GM12878 (cell line): ENCODE measurements around the gene ANKS1A. TPM values are rescaled to one million over a fixed set of nuclear protein-coding genes. Genes with fewer than 3 reads are reported as not detected.

ENCODE experiments used
- ATAC-seq: fragments of 200-7000 bp; cut with Tn5 transposase; 3 replicates; pipeline ENCODE4 v1.9.1; 2020; ENCODE audit warnings: mild to moderate bottlenecking, moderate library complexity
- BruUV-seq: library from RNA; stranded (reverse); fragments of 400-500 nt; replicated peaks from 2 replicates; lab custom pipeline; 2021; lab: Mats Ljungman, UMichigan
- CTCF ChIA-PET: fragments of 300-600 bp; sonication (Branson Sonifier 250); formaldehyde crosslinking; extraction: SDS; loops from one replicate; lab custom pipeline; 2021; ENCODE audit warnings: inconsistent platforms; lab: Yijun Ruan, JAX
- POLR2A ChIA-PET: fragments of 350-600 bp; formaldehyde crosslinking; extraction: SDS; loops from one replicate; lab custom pipeline; 2021; ENCODE audit warnings: inconsistent platforms; lab: Charles Lee
- RAD21 ChIA-PET: fragments of 300-600 bp; sonication (Branson Sonifier 250); formaldehyde crosslinking; loops from one replicate; lab custom pipeline; 2023; ENCODE audit warnings: antibody characterized with exemption; ENCODE audit not compliant: unreplicated experiment; lab: Charles Lee
- SMC1A ChIA-PET: fragments of 300-600 bp; sonication (Branson Sonifier 250); formaldehyde crosslinking; loops from one replicate; lab custom pipeline; 2023; ENCODE audit not compliant: unreplicated experiment, uncharacterized antibody; lab: Charles Lee
- DNase-seq: peaks from one replicate; pipeline ENCODE4 v3.0.0-alpha.2; 2011; ENCODE audit warnings: low read depth, low spot score
- FAIRE-seq: peaks from 3 replicates; lab custom pipeline; 2011; peaks lifted over from hg19 to GRCh38; lab: Jason Lieb, UNC
- H2AFZ ChIP-seq: 2 replicates; pipeline ENCODE4 v1.6.0; 2011; ENCODE audit warnings: low read depth, low read length, control low read depth; ENCODE audit not compliant: control insufficient read depth
- H3K27ac ChIP-seq: 2 replicates; pipeline ENCODE4 v1.5.1; 2011; ENCODE audit warnings: control low read depth; ENCODE audit not compliant: control insufficient read depth, insufficient read depth
- H3K27me3 ChIP-seq, 2 experiments: replicated peaks in 1 of 2; 2 replicates each; pipeline versions ENCODE4 v1.6.0 to v1.6.1; 2011; ENCODE audit warnings: low read length in 1 of 2; ENCODE audit not compliant: control insufficient read depth in 2 of 2, insufficient read depth in 2 of 2
- H3K36me3 ChIP-seq, 2 experiments: 2 replicates each; pipeline ENCODE4 v1.5.1; 2011; ENCODE audit warnings: low read length in 1 of 2; ENCODE audit not compliant: control insufficient read depth in 2 of 2, insufficient read depth in 2 of 2
- H3K4me1 ChIP-seq: 2 replicates; pipeline ENCODE4 v1.6.1; 2011; ENCODE audit warnings: mild to moderate bottlenecking, low read length, moderate library complexity, mixed read lengths; ENCODE audit not compliant: control insufficient read depth, insufficient read depth
- H3K4me2 ChIP-seq: 2 replicates; pipeline ENCODE4 v1.6.0; 2011; ENCODE audit warnings: control low read depth; ENCODE audit not compliant: control insufficient read depth, insufficient read depth
- H3K4me3 ChIP-seq: fragments of 200-600 bp; sonication (generic); 2 replicates; pipeline ENCODE4 v1.5.1; 2016
- H3K79me2 ChIP-seq: 2 replicates; pipeline ENCODE4 v1.6.0; 2011; ENCODE audit warnings: low read length; ENCODE audit not compliant: control insufficient read depth, insufficient read depth
- H3K9ac ChIP-seq: 2 replicates; pipeline ENCODE4 v1.8.0; 2011; ENCODE audit warnings: low read length, control low read depth, mixed read lengths; ENCODE audit not compliant: control insufficient read depth, insufficient read depth
- H3K9me3 ChIP-seq: replicated peaks from 3 replicates; pipeline ENCODE4 v1.5.1; 2011; ENCODE audit warnings: mild to moderate bottlenecking, low read length; ENCODE audit not compliant: control insufficient read depth, insufficient read depth
- H4K20me1 ChIP-seq: 2 replicates; pipeline ENCODE4 v1.6.0; 2011; ENCODE audit not compliant: control insufficient read depth, insufficient read depth
- ASH2L ChIP-seq: fragments of 300-600, 200-600 bp; sonication (generic); IDR thresholded peaks from 2 replicates; pipeline ENCODE4 v1.6.1; 2017; ENCODE audit warnings: low read depth, mild to moderate bottlenecking, borderline replicate concordance
- BCL11A ChIP-seq: IDR thresholded peaks from 2 replicates; pipeline ENCODE4 v1.6.1; 2011; ENCODE audit warnings: low read depth, low read length
- CBFB ChIP-seq: IDR thresholded peaks from 2 replicates; pipeline ENCODE4 v1.6.1; 2016; ENCODE audit warnings: antibody characterized with exemption, low read depth
- CBX5 ChIP-seq: sonication (generic); IDR thresholded peaks from 2 replicates; pipeline ENCODE4 v1.6.1; 2016; ENCODE audit warnings: low read depth, moderate library complexity, mild to moderate bottlenecking, inconsistent platforms
- EP300 ChIP-seq, 2 experiments: fragments of 150-350 bp in 1 of 2; IDR thresholded peaks; 2 replicates each; pipeline ENCODE4 v1.6.1; 2011 to 2012; ENCODE audit warnings: low read depth in 2 of 2, low read length in 2 of 2, borderline replicate concordance in 1 of 2, improper control_type of control experiment in 1 of 2, inconsistent platforms in 1 of 2; ENCODE audit not compliant: control insufficient read depth in 1 of 2
- IRF4 ChIP-seq: IDR thresholded peaks from 2 replicates; pipeline ENCODE4 v1.6.1; 2011; ENCODE audit warnings: low read depth, low read length
- SREBF2 ChIP-seq: IDR thresholded peaks from 2 replicates; pipeline ENCODE4 v1.6.1; 2012; ENCODE audit warnings: mild to moderate bottlenecking, low read length
- TCF12 ChIP-seq: IDR thresholded peaks from 2 replicates; pipeline ENCODE4 v1.6.1; 2011; ENCODE audit warnings: low read depth, mild to moderate bottlenecking, low read length
- TCF3 ChIP-seq: IDR thresholded peaks from 2 replicates; pipeline ENCODE4 v1.6.1; 2012; ENCODE audit warnings: low read depth, mild to moderate bottlenecking, low read length, borderline replicate concordance; ENCODE audit not compliant: insufficient read depth
- YY1 ChIP-seq: IDR thresholded peaks from 2 replicates; pipeline ENCODE4 v1.6.1; 2011; ENCODE audit warnings: low read depth, mild to moderate bottlenecking, low read length
- WGBS: methylation state at CpG from one replicate; pipeline ENCODE4 v1.1.6; 2016; ENCODE audit warnings: low lambda C conversion rate; ENCODE audit not compliant: insufficient replicate concordance, insufficient coverage; ENCODE audit errors: missing lambda C conversion rate; 5-methylcytosine and 5-hydroxymethylcytosine counted together
- in situ Hi-C: fragments of 300-500 bp; cut with MboI; formaldehyde crosslinking; loops from 9 replicates; pipeline ENCODE4 v1.14.3; 2018; ENCODE audit warnings: mixed read lengths
- intact Hi-C: fragments of 100-400 bp; cut with micrococcal nuclease; formaldehyde crosslinking; loops from one replicate; pipeline ENCODE4 v1.14.2; 2022; ENCODE audit not compliant: unreplicated experiment
- polyA plus RNA-seq, 11 experiments: library from polyadenylated mRNA; depleted of rRNA in 4 of 11; unstranded in 6 of 11; stranded (reverse) in 5 of 11; fragments of >200 nt; fragmentation: Nextera tagmentation in 4 of 11; fragmentation: Illumina TruSeq in 1 of 11; extraction: Ambion mirVana in 4 of 11; extraction: Trizol in 1 of 11; gene quantifications; 1 replicate in 1 of 11; 2 replicates in 10 of 11; pipeline versions ENCODE4 v1.2.1 to v1.2.3, GENCODE V29; 2011 to 2016; ENCODE audit warnings: inconsistent platforms in 2 of 11, missing spikeins in 2 of 11, low read depth in 1 of 11
- total RNA-seq, 4 experiments: library from RNA; depleted of rRNA in 3 of 4; stranded (reverse); fragments of >200 nt in 3 of 4; fragmentation: Illumina TruSeq in 1 of 4; extraction: Trizol in 1 of 4; gene quantifications; 2 replicates each; pipeline versions ENCODE4 v1.2.1 to v1.2.3, GENCODE V29; 2013 to 2021
- TF ChIP-seq, protein P1 (sequence below): fragments of 450-650 bp; IDR thresholded peaks from 2 replicates; pipeline ENCODE4 v1.6.1; 2017; ENCODE audit warnings: mild to moderate bottlenecking, moderate library complexity
- TF ChIP-seq, protein P2 (sequence below): IDR thresholded peaks from 2 replicates; pipeline ENCODE4 v1.6.1; 2012; ENCODE audit warnings: low read length, inconsistent platforms
- TF ChIP-seq, protein P3 (sequence below): fragments of 150-350 bp; IDR thresholded peaks from 2 replicates; pipeline ENCODE4 v1.6.1; 2016; ENCODE audit warnings: low read depth, low read length

ANKS1A gene
- total and polyA plus RNA-seq, 10 of the 15 experiments (the other 5 are each of a cell fraction or from before 2014, with no cell fraction given): 0.60 to 7.0 (median 3.0) TPM

DNA sequence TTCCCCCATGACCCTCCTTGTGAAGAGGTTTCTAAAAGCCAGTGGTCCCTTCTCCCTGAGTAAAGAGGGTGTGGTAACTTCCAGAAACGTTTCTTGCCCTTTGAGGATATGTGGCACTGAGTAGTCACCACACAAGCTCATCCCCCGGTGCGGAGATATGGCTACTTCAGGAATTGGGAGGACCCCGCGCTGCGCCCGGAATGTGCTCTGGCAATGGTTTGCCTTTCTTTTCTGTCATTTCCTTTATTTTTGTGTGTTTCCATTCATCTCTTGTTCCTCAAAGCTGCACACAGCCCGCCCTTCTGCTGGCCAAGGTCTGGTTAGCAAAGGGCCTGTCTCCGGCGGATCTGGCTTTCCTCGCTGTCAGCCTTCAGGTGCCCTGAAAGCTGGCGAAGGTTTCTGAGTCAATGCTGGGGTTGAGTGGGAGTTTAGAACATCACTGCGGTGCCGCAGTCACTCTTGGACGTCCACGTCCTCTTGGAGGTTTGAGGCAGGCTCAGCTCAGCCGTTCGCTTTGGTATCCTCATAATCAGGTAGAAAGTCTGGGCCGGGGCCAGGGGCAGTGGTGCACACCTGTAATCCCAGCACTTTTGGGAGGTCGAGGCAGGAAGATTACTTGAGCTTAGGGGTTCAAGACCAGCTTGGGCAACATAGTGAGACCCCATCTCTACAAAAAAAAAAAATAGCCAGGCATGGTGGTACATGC is 184.9 kb downstream of the ANKS1A start (continued):
- TF ChIP-seq, protein P1, sequence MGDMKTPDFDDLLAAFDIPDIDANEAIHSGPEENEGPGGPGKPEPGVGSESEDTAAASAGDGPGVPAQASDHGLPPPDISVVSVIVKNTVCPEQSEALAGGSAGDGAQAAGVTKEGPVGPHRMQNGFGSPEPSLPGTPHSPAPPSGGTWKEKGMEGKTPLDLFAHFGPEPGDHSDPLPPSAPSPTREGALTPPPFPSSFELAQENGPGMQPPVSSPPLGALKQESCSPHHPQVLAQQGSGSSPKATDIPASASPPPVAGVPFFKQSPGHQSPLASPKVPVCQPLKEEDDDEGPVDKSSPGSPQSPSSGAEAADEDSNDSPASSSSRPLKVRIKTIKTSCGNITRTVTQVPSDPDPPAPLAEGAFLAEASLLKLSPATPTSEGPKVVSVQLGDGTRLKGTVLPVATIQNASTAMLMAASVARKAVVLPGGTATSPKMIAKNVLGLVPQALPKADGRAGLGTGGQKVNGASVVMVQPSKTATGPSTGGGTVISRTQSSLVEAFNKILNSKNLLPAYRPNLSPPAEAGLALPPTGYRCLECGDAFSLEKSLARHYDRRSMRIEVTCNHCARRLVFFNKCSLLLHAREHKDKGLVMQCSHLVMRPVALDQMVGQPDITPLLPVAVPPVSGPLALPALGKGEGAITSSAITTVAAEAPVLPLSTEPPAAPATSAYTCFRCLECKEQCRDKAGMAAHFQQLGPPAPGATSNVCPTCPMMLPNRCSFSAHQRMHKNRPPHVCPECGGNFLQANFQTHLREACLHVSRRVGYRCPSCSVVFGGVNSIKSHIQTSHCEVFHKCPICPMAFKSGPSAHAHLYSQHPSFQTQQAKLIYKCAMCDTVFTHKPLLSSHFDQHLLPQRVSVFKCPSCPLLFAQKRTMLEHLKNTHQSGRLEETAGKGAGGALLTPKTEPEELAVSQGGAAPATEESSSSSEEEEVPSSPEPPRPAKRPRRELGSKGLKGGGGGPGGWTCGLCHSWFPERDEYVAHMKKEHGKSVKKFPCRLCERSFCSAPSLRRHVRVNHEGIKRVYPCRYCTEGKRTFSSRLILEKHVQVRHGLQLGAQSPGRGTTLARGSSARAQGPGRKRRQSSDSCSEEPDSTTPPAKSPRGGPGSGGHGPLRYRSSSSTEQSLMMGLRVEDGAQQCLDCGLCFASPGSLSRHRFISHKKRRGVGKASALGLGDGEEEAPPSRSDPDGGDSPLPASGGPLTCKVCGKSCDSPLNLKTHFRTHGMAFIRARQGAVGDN: no peak
- TF ChIP-seq TCF12: no peak

DNA sequence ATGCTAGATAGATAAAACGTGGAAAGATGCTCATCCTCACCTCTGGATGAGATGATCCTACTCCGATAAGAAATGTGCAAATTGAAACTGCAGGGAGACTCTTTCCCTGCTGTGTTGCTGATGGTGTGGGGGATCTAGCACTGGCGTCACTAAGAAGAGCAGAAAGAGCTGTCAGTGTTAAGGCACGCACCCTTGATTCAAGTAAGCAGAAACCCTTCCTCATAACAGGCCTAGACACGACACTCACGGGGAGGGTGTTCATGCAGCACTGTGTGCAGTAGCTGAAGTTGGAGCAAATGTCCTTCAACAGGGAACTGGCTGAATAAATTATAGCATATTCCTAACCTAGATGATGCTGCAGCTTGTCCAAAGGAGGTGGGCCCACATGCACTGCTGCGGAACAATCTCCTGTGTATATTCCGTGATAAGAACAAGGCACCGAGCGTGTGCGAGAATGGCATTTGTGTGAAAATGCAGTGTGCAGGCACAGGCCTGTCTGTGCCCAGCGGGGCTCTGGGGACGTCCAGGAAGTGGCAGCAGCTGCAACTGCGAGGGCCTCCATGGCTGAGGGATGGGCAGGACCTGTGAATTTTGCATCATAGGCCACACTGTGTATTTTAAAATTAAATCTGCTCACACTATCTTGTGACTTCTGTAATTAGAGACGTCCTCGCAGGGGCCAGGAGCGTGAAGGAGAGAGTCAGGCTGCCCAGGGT is 188.1 kb downstream of the ANKS1A start:
- WGBS: 88% methylated on average over 17 of the region's 17 CpGs
- DNase-seq (no peak), FAIRE-seq (no peak), ATAC-seq (no peak)
- ChIA-PET RAD21 (no interaction called here), CTCF (no interaction called here), SMC1A (interaction anchor here (0.6 kb wide), 1 partner anchor 1530 kb away, joined by 4 read pairs; no protein-coding TSS in a partner anchor), POLR2A (no interaction called here)
- Histone ChIP-seq H3K4me3 (no peak overlapping the region), H3K4me1 (no peaks in the 10 kb centered on the region), H3K27ac (no peak overlapping the region), H3K36me3 (no peaks in the 10 kb centered on the region; a peak in 1 of 4 replicates), H3K9ac (no peak overlapping the region), H3K79me2 (no peaks in the 10 kb centered on the region), H4K20me1 (no peaks in the 10 kb centered on the region), H3K4me2 (no peak overlapping the region), H3K27me3 (no peaks in the 10 kb centered on the region), H2AFZ (no peak overlapping the region), H3K9me3 (no peaks in the 10 kb centered on the region)
- intact Hi-C loops: no loop called here
- BruUV-seq: no TSS peak
- in situ Hi-C loops: no loop called here
- no peak for TF ChIP-seq SREBF2
- TF ChIP-seq IRF4: no peak
- TF ChIP-seq CBX5: no peak
- no peak for TF ChIP-seq CBFB
- no peak for TF ChIP-seq BCL11A
- TF ChIP-seq EP300 (IDR thresholded peaks at IDR 0.05; ENCODE audit: borderline replicate concordance in 1 of 2, control insufficient read depth in 1 of 2, low read depth in 2 of 2, low read length in 2 of 2): no peak
- TF ChIP-seq, protein P2, sequence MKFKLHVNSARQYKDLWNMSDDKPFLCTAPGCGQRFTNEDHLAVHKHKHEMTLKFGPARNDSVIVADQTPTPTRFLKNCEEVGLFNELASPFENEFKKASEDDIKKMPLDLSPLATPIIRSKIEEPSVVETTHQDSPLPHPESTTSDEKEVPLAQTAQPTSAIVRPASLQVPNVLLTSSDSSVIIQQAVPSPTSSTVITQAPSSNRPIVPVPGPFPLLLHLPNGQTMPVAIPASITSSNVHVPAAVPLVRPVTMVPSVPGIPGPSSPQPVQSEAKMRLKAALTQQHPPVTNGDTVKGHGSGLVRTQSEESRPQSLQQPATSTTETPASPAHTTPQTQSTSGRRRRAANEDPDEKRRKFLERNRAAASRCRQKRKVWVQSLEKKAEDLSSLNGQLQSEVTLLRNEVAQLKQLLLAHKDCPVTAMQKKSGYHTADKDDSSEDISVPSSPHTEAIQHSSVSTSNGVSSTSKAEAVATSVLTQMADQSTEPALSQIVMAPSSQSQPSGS: no peak
- TF ChIP-seq YY1: no peak
- no peak for TF ChIP-seq TCF3
- TF ChIP-seq, protein P3, sequence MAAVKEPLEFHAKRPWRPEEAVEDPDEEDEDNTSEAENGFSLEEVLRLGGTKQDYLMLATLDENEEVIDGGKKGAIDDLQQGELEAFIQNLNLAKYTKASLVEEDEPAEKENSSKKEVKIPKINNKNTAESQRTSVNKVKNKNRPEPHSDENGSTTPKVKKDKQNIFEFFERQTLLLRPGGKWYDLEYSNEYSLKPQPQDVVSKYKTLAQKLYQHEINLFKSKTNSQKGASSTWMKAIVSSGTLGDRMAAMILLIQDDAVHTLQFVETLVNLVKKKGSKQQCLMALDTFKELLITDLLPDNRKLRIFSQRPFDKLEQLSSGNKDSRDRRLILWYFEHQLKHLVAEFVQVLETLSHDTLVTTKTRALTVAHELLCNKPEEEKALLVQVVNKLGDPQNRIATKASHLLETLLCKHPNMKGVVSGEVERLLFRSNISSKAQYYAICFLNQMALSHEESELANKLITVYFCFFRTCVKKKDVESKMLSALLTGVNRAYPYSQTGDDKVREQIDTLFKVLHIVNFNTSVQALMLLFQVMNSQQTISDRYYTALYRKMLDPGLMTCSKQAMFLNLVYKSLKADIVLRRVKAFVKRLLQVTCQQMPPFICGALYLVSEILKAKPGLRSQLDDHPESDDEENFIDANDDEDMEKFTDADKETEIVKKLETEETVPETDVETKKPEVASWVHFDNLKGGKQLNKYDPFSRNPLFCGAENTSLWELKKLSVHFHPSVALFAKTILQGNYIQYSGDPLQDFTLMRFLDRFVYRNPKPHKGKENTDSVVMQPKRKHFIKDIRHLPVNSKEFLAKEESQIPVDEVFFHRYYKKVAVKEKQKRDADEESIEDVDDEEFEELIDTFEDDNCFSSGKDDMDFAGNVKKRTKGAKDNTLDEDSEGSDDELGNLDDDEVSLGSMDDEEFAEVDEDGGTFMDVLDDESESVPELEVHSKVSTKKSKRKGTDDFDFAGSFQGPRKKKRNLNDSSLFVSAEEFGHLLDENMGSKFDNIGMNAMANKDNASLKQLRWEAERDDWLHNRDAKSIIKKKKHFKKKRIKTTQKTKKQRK: no peak
- no peak for TF ChIP-seq ASH2L
